ENCODE data around the gene PLD2. TPM values are rescaled to one million over a fixed set of nuclear protein-coding genes. Genes with fewer than 3 reads are reported as not detected.

The PLD2 gene
- total RNA-seq, result 10 to 100 TPM in 1 of 3 donors, 1 to 10 TPM in 2; 6.5 to 12.6 (median 8.9) TPM

DNA sequence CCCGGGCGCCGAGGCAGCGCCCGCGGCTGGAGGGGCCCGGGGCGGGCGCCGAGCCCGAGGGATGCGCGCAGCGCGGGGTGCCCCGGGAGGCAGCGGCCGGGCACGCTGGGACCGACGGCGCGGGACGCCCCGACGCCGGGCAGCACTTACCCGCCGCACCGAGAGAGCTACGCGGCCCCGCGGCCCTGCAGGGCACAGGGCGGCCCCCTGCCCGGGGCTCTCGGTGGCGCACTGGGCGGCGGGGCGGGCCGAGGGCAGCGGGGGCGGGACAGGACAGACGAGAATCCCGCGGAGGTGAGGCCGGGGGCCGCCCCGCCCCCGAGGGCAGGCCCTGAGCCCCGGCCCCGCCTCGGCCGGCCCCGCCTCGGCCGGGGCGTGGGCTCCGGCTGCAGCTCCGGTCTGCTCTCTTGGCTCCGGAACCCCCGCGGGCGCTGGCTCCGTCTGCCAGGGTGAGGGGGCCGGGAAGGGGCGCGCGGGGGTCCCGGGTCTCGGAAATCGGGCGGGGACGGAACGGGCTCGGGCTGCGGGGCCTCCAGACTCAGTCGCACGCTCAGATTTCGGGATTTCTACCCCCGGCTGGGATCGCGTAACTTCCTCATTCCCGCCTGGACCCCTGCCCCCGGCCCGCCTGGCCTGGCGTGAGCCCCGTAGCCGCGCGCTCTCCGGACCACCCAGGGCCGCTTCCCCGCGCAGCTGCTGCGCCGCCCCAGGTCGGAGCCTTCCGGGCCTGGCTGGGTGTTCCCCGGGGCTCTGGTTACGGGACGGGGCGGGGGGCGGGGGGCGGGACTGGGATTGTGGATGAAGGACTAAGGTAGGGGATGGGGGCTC is at the start of gene PLD2:
Gene PLD2, plus strand, starts transcription at position 376 of the 828 bp plus-strand sequence. CDS start 621 bp downstream, outside the sequence.
- peaks cover 12% of the 10 kb centered on the region for H3K4me1 Mint-ChIP-seq (ENCODE audit: low read depth)
- ATAC-seq, result peak; percentile 97 to 98
- H3K9me3 Mint-ChIP-seq, result no peaks in the 10 kb centered on the region
- DNase-seq, result peak; percentile 80
- H3K27me3 Mint-ChIP-seq (ENCODE audit: low read depth), result no peaks in the 10 kb centered on the region
- H3K4me3 Mint-ChIP-seq, result peak within 1 kb of the TSS; percentile 78
- peaks cover 3% of the 10 kb centered on the region for H3K36me3 Mint-ChIP-seq (ENCODE audit: insufficient read depth)

GRCh38 chr17:4759776-4760236 is 47.1 kb upstream of the PLD2 start:
- DNase-seq (no peak), ATAC-seq (no peak)
- H3K36me3 Mint-ChIP-seq (ENCODE audit: insufficient read depth), result no peaks in the 10 kb centered on the region
- no peaks in the 10 kb centered on the region for H3K4me1 Mint-ChIP-seq (ENCODE audit: low read depth)
- H3K27me3 Mint-ChIP-seq (ENCODE audit: low read depth), result peaks cover 7% of the 10 kb centered on the region
- no peak overlapping the region for H3K4me3 Mint-ChIP-seq
- H3K9me3 Mint-ChIP-seq, result no peaks in the 10 kb centered on the region

GRCh38 chr17:4764595-4764994 is 42.4 kb upstream of the PLD2 start:
- Mint-ChIP-seq H3K4me3 (no peak overlapping the region), H3K9me3 (no peaks in the 10 kb centered on the region), H3K27me3 (ENCODE audit: low read depth) (peaks cover 4% of the 10 kb centered on the region), H3K36me3 (ENCODE audit: insufficient read depth) (no peaks in the 10 kb centered on the region), H3K4me1 (ENCODE audit: low read depth) (no peaks in the 10 kb centered on the region)
- DNase-seq (no peak), ATAC-seq (no peak)

- H3K36me3 Mint-ChIP-seq (ENCODE audit: insufficient read depth), result no peaks in the 10 kb centered on the region
- ATAC-seq (no peak), DNase-seq (no peak)
- H3K4me1 Mint-ChIP-seq (ENCODE audit: low read depth), result no peaks in the 10 kb centered on the region
- no peak overlapping the region for H3K4me3 Mint-ChIP-seq
- peaks cover 4% of the 10 kb centered on the region for H3K27me3 Mint-ChIP-seq (ENCODE audit: low read depth)
- H3K9me3 Mint-ChIP-seq, result no peaks in the 10 kb centered on the region
These were observed 40.8 kb upstream of the PLD2 start for GRCh38 chr17:4766201-4766600.

DNA sequence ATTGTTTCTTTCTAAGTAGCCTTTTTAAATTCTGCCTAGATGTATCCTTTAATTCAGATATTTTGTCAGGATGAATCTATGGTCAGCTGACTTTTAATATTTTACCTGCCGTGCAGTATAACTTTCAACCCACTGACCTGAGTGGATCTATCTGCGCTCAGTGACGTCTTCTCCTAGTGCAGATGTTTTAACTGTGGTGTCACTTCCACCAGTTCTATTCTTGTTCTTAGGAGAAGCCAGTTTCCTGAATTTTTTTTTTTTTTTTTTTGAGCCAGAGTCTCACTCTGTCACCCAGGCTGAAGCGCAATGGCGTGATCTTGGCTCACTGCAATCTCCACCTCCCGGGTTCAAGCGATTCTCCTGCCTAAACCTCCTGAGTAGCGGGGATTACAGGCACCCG is 40.2 kb upstream of the PLD2 start:
- H3K4me1 Mint-ChIP-seq (ENCODE audit: low read depth), result peaks cover 5% of the 10 kb centered on the region
- no peaks in the 10 kb centered on the region for H3K36me3 Mint-ChIP-seq (ENCODE audit: insufficient read depth)
- no peak overlapping the region for H3K4me3 Mint-ChIP-seq
- no peak for DNase-seq
- no peak for ATAC-seq
- H3K9me3 Mint-ChIP-seq, result no peaks in the 10 kb centered on the region
- H3K27me3 Mint-ChIP-seq (ENCODE audit: low read depth), result peaks cover 4% of the 10 kb centered on the region

DNA sequence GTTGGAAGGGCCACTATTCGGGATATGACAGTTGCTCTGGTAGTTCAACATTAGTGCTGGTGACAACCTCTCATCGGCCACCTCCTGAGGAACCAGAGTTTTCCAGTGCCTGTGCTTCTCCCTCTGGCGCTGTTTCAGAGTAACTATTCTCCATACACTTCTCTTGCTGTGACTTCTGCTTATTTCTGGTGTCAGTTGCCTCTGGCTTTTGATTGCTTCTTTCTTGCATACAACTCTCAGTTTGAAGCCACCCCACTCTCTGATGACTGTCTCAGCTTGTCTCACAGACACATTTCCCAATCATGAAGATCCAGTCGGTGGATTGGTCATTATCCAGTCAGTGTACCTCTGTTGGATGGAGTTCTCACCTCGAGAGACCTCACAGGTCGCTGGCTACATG is 38.7 kb upstream of the PLD2 start:
- Mint-ChIP-seq H3K4me3 (no peak overlapping the region), H3K36me3 (ENCODE audit: insufficient read depth) (no peaks in the 10 kb centered on the region), H3K9me3 (no peaks in the 10 kb centered on the region), H3K4me1 (ENCODE audit: low read depth) (peaks cover 6% of the 10 kb centered on the region), H3K27me3 (ENCODE audit: low read depth) (peaks cover 2% of the 10 kb centered on the region)
- DNase-seq, result no peak
- ATAC-seq, result no peak

- DNase-seq (no peak), ATAC-seq (no peak)
- no peaks in the 10 kb centered on the region for H3K36me3 Mint-ChIP-seq (ENCODE audit: insufficient read depth)
- H3K4me3 Mint-ChIP-seq, result no peak overlapping the region
- peaks cover 2% of the 10 kb centered on the region for H3K27me3 Mint-ChIP-seq (ENCODE audit: low read depth)
- H3K4me1 Mint-ChIP-seq (ENCODE audit: low read depth), result peaks cover 6% of the 10 kb centered on the region
- H3K9me3 Mint-ChIP-seq, result no peaks in the 10 kb centered on the region
These were observed 37.3 kb upstream of the PLD2 start for GRCh38 chr17:4769628-4770027.

GRCh38 chr17:4771519-4772234 is 35.3 kb upstream of the PLD2 start, which contains the start of gene TM4SF5:
TSS of gene TM4SF5 (plus strand) at chr17:4771886. CDS start at chr17:4771923, 37 bp downstream.
- Mint-ChIP-seq H3K4me1 (ENCODE audit: low read depth) (peaks cover 6% of the 10 kb centered on the region), H3K27me3 (ENCODE audit: low read depth) (peaks cover 2% of the 10 kb centered on the region), H3K9me3 (no peaks in the 10 kb centered on the region), H3K36me3 (ENCODE audit: insufficient read depth) (no peaks in the 10 kb centered on the region), H3K4me3 (no peak within 1 kb of the TSS)
- ATAC-seq (peak in 1 of 2 donors; percentile 28), DNase-seq (no peak)

GRCh38 chr17:4772235-4772613 is 34.7 kb upstream of the PLD2 start:
- Mint-ChIP-seq H3K4me1 (ENCODE audit: low read depth) (peaks cover 6% of the 10 kb centered on the region), H3K4me3 (no peak overlapping the region), H3K27me3 (ENCODE audit: low read depth) (peaks cover 2% of the 10 kb centered on the region), H3K36me3 (ENCODE audit: insufficient read depth) (no peaks in the 10 kb centered on the region), H3K9me3 (no peaks in the 10 kb centered on the region)
- ATAC-seq (no peak), DNase-seq (no peak)

- Mint-ChIP-seq H3K36me3 (ENCODE audit: insufficient read depth) (no peaks in the 10 kb centered on the region), H3K9me3 (no peaks in the 10 kb centered on the region), H3K4me1 (ENCODE audit: low read depth) (no peaks in the 10 kb centered on the region), H3K27me3 (ENCODE audit: low read depth) (peaks cover 31% of the 10 kb centered on the region), H3K4me3 (no peak overlapping the region)
- DNase-seq (no peak), ATAC-seq (no peak)
These were observed 28.8 kb upstream of the PLD2 start for GRCh38 chr17:4777969-4778760.

DNA sequence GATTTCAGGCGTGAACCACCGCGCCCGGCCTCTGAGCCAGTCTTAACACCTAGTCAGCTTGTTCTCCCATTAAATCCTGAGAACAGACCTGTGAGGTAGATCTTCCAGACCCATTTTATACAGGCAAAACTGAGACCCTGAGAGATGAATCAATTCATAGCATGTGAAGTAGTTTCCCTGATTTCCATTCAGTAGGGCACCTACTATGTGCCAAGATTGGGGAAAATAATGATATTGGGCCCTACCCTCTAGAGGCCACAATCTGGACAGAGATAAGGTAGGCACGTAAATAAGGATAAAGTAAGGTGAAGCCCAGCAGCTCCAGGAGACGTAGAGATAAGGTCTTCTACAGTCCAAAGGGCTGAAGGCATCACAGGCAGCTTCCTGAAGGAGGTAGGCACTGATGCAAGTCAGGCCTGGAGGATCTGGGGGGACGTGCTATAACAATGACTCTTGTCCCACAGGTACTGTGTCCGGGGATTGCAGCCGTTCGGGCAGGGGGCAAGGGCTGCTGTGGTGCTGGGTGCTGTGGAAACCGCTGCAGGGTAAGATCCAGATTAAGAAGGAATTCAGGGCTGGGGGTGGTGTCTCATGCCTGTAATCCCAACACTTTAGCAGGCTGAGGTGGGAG is 26.5 kb upstream of the PLD2 start:
- H3K9me3 Mint-ChIP-seq, result no peaks in the 10 kb centered on the region
- no peak overlapping the region for H3K4me3 Mint-ChIP-seq
- peaks cover 51% of the 10 kb centered on the region for H3K27me3 Mint-ChIP-seq (ENCODE audit: low read depth)
- no peaks in the 10 kb centered on the region for H3K36me3 Mint-ChIP-seq (ENCODE audit: insufficient read depth)
- DNase-seq (no peak), ATAC-seq (no peak)
- H3K4me1 Mint-ChIP-seq (ENCODE audit: low read depth), result peaks cover 4% of the 10 kb centered on the region

GRCh38 chr17:4782652-4783051 is 24.3 kb upstream of the PLD2 start:
- Mint-ChIP-seq H3K4me1 (ENCODE audit: low read depth) (peaks cover 14% of the 10 kb centered on the region), H3K9me3 (no peaks in the 10 kb centered on the region), H3K4me3 (no peak overlapping the region), H3K27me3 (ENCODE audit: low read depth) (peaks cover 70% of the 10 kb centered on the region), H3K36me3 (ENCODE audit: insufficient read depth) (no peaks in the 10 kb centered on the region)
- DNase-seq (no peak), ATAC-seq (no peak)

GRCh38 chr17:4785311-4786105 is 21.4 kb upstream of the PLD2 start:
- H3K4me3 Mint-ChIP-seq, result peak overlapping the region; percentile 41
- ATAC-seq, result no peak
- DNase-seq, result no peak
- no peaks in the 10 kb centered on the region for H3K36me3 Mint-ChIP-seq (ENCODE audit: insufficient read depth)
- peaks cover 63% of the 10 kb centered on the region for H3K27me3 Mint-ChIP-seq (ENCODE audit: low read depth)
- H3K9me3 Mint-ChIP-seq, result no peaks in the 10 kb centered on the region
- H3K4me1 Mint-ChIP-seq (ENCODE audit: low read depth), result peaks cover 17% of the 10 kb centered on the region
